Nephron (organoid): ENCODE data around the gene LTO1.
A peak's percentile ranks its signal among the peaks of the same experiment; 100 is the strongest.

Experiments
- H3K27ac Mint-ChIP-seq, 3 experiments: 2 replicates each; pipeline ENCODE4 v1.8.0; 2020; ENCODE audit warnings: mixed read lengths in 3 of 3, mild to moderate bottlenecking in 2 of 3, moderate library complexity in 1 of 3
- H3K27me3 Mint-ChIP-seq: 2 replicates; pipeline ENCODE4 v1.8.0; 2021; ENCODE audit warnings: low read depth, mild to moderate bottlenecking, moderate library complexity, mixed read lengths
- H3K36me3 Mint-ChIP-seq: 2 replicates; pipeline ENCODE4 v1.8.0; 2020; ENCODE audit warnings: low read depth, mixed read lengths
- H3K4me1 Mint-ChIP-seq: 2 replicates; pipeline ENCODE4 v1.8.0; 2020; ENCODE audit warnings: mixed read lengths
- H3K4me3 Mint-ChIP-seq, 3 experiments: 2 replicates each; pipeline ENCODE4 v1.8.0; 2020; ENCODE audit warnings: mild to moderate bottlenecking in 3 of 3, mixed read lengths in 3 of 3, moderate library complexity in 2 of 3
- H3K9me3 Mint-ChIP-seq: 2 replicates; pipeline ENCODE4 v1.8.0; 2020; ENCODE audit warnings: mixed read lengths
- TF ChIP-seq, protein P1 (sequence below), 3 experiments: fragments of 200-600 bp; sonication (generic); IDR thresholded peaks; one replicate each; pipeline ENCODE4 v1.5.0; 2021; ENCODE audit warnings: antibody characterized with exemption in 3 of 3; ENCODE audit not compliant: unreplicated experiment in 3 of 3

Gene LTO1

DNA sequence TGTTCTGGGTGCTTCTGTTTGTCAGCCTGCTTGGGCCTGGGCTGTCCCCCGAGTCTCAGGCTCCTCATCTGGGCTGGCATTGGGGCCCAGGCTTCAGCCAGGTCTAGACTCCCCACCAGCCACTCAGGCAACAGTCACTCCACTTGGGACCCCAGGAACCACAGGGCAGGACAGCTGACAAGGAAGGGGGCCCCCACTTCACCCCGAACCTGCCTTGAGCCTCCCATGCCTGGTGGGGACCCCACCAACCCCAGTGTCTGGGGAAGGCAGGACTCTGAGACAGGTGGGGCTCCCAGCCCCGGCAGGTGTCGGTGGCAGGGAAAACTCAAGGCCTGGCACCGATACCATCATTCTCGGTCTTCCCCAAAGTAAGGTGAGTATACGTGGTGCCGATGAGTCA, 11.7 kb upstream of the LTO1 start:
- Mint-ChIP-seq H3K4me3 (no peak overlapping the region), H3K27ac (no peak overlapping the region), H3K27me3 (peaks cover 33% of the 10 kb centered on the region), H3K36me3 (no peaks in the 10 kb centered on the region), H3K9me3 (peaks cover 7% of the 10 kb centered on the region), H3K4me1 (no peaks in the 10 kb centered on the region)
- TF ChIP-seq, protein P1, sequence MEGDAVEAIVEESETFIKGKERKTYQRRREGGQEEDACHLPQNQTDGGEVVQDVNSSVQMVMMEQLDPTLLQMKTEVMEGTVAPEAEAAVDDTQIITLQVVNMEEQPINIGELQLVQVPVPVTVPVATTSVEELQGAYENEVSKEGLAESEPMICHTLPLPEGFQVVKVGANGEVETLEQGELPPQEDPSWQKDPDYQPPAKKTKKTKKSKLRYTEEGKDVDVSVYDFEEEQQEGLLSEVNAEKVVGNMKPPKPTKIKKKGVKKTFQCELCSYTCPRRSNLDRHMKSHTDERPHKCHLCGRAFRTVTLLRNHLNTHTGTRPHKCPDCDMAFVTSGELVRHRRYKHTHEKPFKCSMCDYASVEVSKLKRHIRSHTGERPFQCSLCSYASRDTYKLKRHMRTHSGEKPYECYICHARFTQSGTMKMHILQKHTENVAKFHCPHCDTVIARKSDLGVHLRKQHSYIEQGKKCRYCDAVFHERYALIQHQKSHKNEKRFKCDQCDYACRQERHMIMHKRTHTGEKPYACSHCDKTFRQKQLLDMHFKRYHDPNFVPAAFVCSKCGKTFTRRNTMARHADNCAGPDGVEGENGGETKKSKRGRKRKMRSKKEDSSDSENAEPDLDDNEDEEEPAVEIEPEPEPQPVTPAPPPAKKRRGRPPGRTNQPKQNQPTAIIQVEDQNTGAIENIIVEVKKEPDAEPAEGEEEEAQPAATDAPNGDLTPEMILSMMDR (IDR thresholded peaks at IDR 0.05; ENCODE audit: unreplicated experiment in 3 of 3) = no peak

DNA sequence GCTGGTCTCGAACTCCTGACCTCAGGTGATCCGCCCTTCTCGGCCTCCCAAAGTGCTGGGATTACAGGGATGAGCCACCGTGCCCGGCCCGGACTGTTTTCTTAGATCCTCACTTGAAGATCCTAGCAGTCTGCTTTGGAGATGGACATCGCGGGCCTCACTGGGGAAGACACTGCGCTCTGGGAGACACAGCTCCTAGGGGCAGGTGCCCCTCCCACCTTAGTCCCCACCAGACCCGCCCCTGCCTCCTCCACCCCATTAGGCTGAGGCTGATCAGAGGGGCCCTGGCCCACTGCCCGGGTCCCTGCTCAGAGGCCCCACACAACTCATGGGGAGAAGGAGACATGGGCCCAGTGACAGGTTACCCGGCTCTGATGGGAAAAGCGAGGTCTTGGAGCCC, 11.3 kb upstream of the LTO1 start:
- H3K4me1 Mint-ChIP-seq = no peaks in the 10 kb centered on the region

DNA sequence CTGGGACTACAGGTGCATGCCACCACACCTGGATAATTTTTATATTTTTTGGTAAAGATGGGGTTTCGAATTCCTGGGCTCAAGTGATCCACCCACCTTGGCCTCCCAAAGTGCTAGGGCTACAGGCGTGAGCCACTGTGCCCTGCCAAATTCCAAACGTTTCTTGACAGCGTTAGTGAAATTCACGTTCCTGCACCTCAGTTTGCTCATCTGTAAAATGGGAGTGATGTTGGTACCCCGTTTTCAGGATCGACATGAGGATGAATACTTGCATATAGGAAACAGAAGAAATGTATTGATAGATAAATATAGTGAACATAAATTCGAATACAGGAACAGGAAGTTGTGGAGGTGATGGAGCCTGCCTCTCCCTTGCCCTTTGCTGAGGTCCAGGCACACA, 10.2 kb upstream of the LTO1 start:
- H3K9me3 Mint-ChIP-seq = no peaks in the 10 kb centered on the region
- H3K27ac Mint-ChIP-seq = no peak overlapping the region
- no peaks in the 10 kb centered on the region for H3K36me3 Mint-ChIP-seq
- TF ChIP-seq, protein P1 (IDR thresholded peaks at IDR 0.05; ENCODE audit: unreplicated experiment in 3 of 3) = no peak
- no peaks in the 10 kb centered on the region for H3K4me1 Mint-ChIP-seq
- peaks cover 29% of the 10 kb centered on the region for H3K27me3 Mint-ChIP-seq
- no peak overlapping the region for H3K4me3 Mint-ChIP-seq

More for the DNA sequence above, 11.3 kb upstream of the LTO1 start:
- TF ChIP-seq, protein P1 (IDR thresholded peaks at IDR 0.05; ENCODE audit: unreplicated experiment in 3 of 3) = no peak
- Mint-ChIP-seq H3K36me3 (no peaks in the 10 kb centered on the region), H3K27me3 (peaks cover 33% of the 10 kb centered on the region), H3K9me3 (peaks cover 3% of the 10 kb centered on the region), H3K27ac (no peak overlapping the region), H3K4me3 (peak overlapping the region in 1 of 3 experiments; percentile 6)

DNA sequence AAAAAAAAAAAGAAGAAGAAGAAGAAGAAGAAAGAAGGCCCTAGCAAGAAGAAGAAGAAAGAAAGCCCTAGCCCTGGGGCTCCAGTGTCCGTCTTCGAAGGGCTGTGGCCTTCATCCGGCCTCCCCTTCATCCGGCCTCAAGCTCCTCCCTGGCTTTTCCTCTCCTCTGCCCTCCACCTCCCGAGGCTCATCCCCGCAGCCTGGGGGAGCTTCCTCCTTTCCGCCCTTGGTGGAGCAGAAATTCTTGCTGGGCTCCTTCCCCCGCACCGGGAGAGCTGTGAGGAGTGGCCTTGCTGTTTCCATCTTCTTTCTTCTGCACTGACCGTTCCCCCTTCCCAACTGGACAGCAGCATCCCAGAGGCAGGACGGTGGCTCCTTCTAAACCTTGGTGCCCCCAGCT, 9.5 kb upstream of the LTO1 start:
- no peaks in the 10 kb centered on the region for H3K9me3 Mint-ChIP-seq
- TF ChIP-seq, protein P1 (IDR thresholded peaks at IDR 0.05; ENCODE audit: unreplicated experiment in 3 of 3) = no peak
- no peak overlapping the region for H3K27ac Mint-ChIP-seq
- no peak overlapping the region for H3K4me3 Mint-ChIP-seq
- peaks cover 26% of the 10 kb centered on the region for H3K27me3 Mint-ChIP-seq
- no peaks in the 10 kb centered on the region for H3K36me3 Mint-ChIP-seq
- no peaks in the 10 kb centered on the region for H3K4me1 Mint-ChIP-seq

DNA sequence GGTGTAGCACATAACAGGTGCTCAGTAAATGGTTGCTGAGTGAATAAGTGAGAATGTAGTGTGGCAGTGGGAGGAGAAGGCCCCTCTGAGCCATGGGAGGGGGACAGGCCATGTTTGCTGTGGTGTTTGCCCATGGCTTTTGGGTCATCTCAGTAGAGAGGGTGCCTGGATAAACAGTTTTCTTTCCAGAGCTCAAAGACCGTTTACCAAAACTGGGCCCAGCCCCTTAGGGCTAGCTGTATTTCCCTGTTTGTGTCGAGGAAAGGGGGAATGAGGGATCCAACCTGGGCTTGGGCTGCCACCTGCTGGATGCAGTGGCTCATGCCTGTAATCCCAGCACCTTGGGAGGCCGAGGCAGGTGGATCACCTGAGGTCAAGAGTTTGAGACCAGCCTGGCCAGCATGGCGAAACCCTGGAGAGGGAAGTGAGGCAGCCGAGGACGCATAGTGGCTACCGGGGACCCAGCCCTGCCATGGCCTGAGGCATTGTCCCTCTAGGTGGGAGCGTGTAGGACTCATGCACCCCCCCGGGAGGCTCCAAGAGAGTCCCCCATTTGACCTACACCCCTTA, 8.7 kb upstream of the LTO1 start:
- H3K36me3 Mint-ChIP-seq = no peaks in the 10 kb centered on the region
- no peaks in the 10 kb centered on the region for H3K4me1 Mint-ChIP-seq
- H3K27ac Mint-ChIP-seq = no peak overlapping the region
- H3K27me3 Mint-ChIP-seq = peaks cover 21% of the 10 kb centered on the region
- no peak overlapping the region for H3K4me3 Mint-ChIP-seq
- TF ChIP-seq, protein P1 (IDR thresholded peaks at IDR 0.05; ENCODE audit: unreplicated experiment in 3 of 3) = peak; percentile 31 to 54 (median 36)
- H3K9me3 Mint-ChIP-seq = no peaks in the 10 kb centered on the region

DNA sequence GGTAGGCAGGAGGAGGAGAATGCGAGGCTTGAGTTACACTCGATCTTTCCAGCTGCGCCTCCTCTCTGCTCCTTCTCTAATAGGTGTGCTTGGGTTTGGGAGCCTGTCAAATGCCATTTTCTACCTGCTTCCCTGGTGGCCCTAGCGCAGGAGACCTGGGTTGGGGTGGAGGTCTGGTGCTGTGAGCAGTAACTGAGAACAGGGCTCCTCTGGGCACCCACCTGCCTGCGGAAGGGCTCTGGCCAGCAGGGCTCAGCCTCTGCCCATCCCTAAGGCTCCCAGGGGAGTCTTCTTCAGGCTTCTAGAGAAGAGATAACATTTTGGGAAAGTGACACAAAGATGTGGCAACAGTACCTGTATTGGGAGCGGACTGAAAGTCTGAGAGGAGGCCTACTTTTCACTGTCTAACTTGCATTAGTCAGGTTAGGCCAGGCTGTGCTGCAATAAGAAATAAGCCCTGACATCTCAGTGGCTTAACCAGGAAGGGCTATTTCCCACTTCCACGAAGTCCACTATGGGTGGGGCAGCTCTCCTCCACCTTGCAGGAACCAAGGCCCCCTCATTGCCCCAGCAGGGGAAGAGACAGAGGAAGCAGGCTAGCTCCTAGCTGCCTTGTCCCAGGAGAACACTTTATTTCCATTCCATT, 7.7 kb upstream of the LTO1 start:
- no peaks in the 10 kb centered on the region for H3K36me3 Mint-ChIP-seq
- no peaks in the 10 kb centered on the region for H3K4me1 Mint-ChIP-seq
- TF ChIP-seq, protein P1 (IDR thresholded peaks at IDR 0.05; ENCODE audit: unreplicated experiment in 3 of 3) = no peak
- H3K27ac Mint-ChIP-seq = no peak overlapping the region
- H3K27me3 Mint-ChIP-seq = peaks cover 17% of the 10 kb centered on the region
- H3K4me3 Mint-ChIP-seq = no peak overlapping the region
- no peaks in the 10 kb centered on the region for H3K9me3 Mint-ChIP-seq
